PC-9 (cell line): ENCODE measurements around the gene PAF1. TPM values are rescaled to one million over a fixed set of nuclear protein-coding genes. Genes with fewer than 3 reads are reported as not detected.
"Not testable (repeated sequence)": the region's sequence is repeated elsewhere in the genome, so short reads cannot be mapped to it uniquely, and the experiment has no call there.

Source experiments
- BruUV-seq: library from RNA; stranded (reverse); fragments of 400-500 nt; replicated peaks from 2 replicates; lab custom pipeline; 2021; lab: Mats Ljungman, UMichigan
- CTCF ChIA-PET: fragments of 300-600 bp; sonication (Branson Sonifier 250); formaldehyde crosslinking; loops from one replicate; lab custom pipeline; 2022; ENCODE audit warnings: antibody characterized with exemption; lab: Charles Lee
- POLR2A ChIA-PET: fragments of 300-600 bp; sonication (Branson Sonifier 250); formaldehyde crosslinking; loops from one replicate; lab custom pipeline; 2022; ENCODE audit warnings: antibody characterized with exemption; ENCODE audit not compliant: unreplicated experiment; lab: Charles Lee
- DNase-seq, 2 experiments: peaks; one replicate each; pipeline versions ENCODE4 v3.0.0 to v3.0.0-alpha.2; 2015 to 2022; ENCODE audit warnings: mixed read lengths in 1 of 2
- H2AFZ ChIP-seq: fragments of 200-600 bp; sonication (generic); 2 replicates; pipeline ENCODE4 v1.8.1; 2017; ENCODE audit warnings: antibody characterized with exemption
- H3F3A ChIP-seq: fragments of 200-600 bp; sonication (generic); 2 replicates; pipeline ENCODE4 v1.8.1; 2017; ENCODE audit warnings: antibody characterized with exemption, mild to moderate bottlenecking, low read depth; ENCODE audit not compliant: insufficient read depth
- H3K27ac ChIP-seq: fragments of 200-600 bp; sonication (generic); 2 replicates; pipeline ENCODE4 v1.6.1; 2016; ENCODE audit warnings: mixed run types
- H3K27me3 ChIP-seq: fragments of 200-600 bp; sonication (generic); 2 replicates; pipeline ENCODE4 v1.6.1; 2016; ENCODE audit warnings: low read depth, mixed run types; ENCODE audit not compliant: insufficient read depth
- H3K36me3 ChIP-seq: fragments of 200-600 bp; sonication (generic); 2 replicates; pipeline ENCODE4 v1.6.1; 2016; ENCODE audit warnings: low read depth, mixed run types
- H3K4me1 ChIP-seq: fragments of 200-600 bp; sonication (generic); replicated peaks from 2 replicates; pipeline ENCODE4 v1.6.1; 2016; ENCODE audit warnings: mixed run types; ENCODE audit not compliant: insufficient read depth
- H3K4me2 ChIP-seq: fragments of 200-600 bp; sonication (generic); 2 replicates; pipeline ENCODE4 v1.6.1; 2017; ENCODE audit warnings: mixed run types
- H3K4me3 ChIP-seq: fragments of 200-600 bp; sonication (generic); 2 replicates; pipeline ENCODE4 v1.6.1; 2016; ENCODE audit warnings: mixed run types
- H3K79me2 ChIP-seq: fragments of 200-600 bp; sonication (generic); 2 replicates; pipeline ENCODE4 v1.6.1; 2017; ENCODE audit warnings: low read depth, mixed run types
- H3K9me2 ChIP-seq: fragments of 200-600 bp; sonication (generic); 2 replicates; pipeline ENCODE4 v1.8.1; 2017; ENCODE audit warnings: mild to moderate bottlenecking; ENCODE audit not compliant: insufficient read depth
- H3K9me3 ChIP-seq: fragments of 200-600 bp; sonication (generic); 2 replicates; pipeline ENCODE4 v1.8.1; 2016; ENCODE audit warnings: low read depth; ENCODE audit not compliant: insufficient read depth
- H4K20me1 ChIP-seq: fragments of 200-600 bp; sonication (generic); 2 replicates; pipeline ENCODE4 v1.8.1; 2017; ENCODE audit not compliant: insufficient read depth
- CTCF ChIP-seq: fragments of 200-600 bp; sonication (generic); conservative IDR thresholded peaks from 2 replicates; pipeline ENCODE4 v1.6.1; 2017; ENCODE audit warnings: mixed run types, antibody characterized with exemption, mild to moderate bottlenecking, moderate library complexity
- EZH2 ChIP-seq: fragments of 200-600 bp; sonication (generic); IDR thresholded peaks from 2 replicates; pipeline ENCODE4 v1.8.0; 2017; ENCODE audit warnings: antibody characterized with exemption, low read depth
- intact Hi-C: fragments of 100-400 bp; cut with micrococcal nuclease; formaldehyde crosslinking; loops from one replicate; pipeline ENCODE4 v1.10.0; 2022; ENCODE audit not compliant: unreplicated experiment
- total RNA-seq: library from RNA; stranded (reverse); gene quantifications from 2 replicates; pipeline ENCODE4 v1.2.3, GENCODE V29; 2021

PAF1 gene
- total RNA-seq, 1 experiment from 2014 or later, result 61.1 TPM

- Histone ChIP-seq H3K4me3 (no peak overlapping the region), H3K36me3 (0 out of 2 replicates have a peak, but pooled peaks cover 26% of the 10 kb centered on the region), H3K9me2 (no peaks in the 10 kb centered on the region), H4K20me1 (no peaks in the 10 kb centered on the region), H2AFZ (no peak overlapping the region), H3K9me3 (no peaks in the 10 kb centered on the region), H3K79me2 (no peaks in the 10 kb centered on the region), H3K4me2 (no peak overlapping the region), H3F3A (peaks cover 15% of the 10 kb centered on the region; the same call in 1 of the 2 replicates), H3K27ac (no peak overlapping the region), H3K4me1 (no peaks in the 10 kb centered on the region), H3K27me3 (no peaks in the 10 kb centered on the region)
- ChIA-PET CTCF (no interaction called here), POLR2A (interaction anchor here (0.5 kb wide), 1 partner anchor 100 kb away, joined by 3 read pairs; the partner anchor contains the start of gene TIMM50)
- TF ChIP-seq CTCF, result no peak
- BruUV-seq, result no TSS peak
- intact Hi-C loops, result no loop called here
- DNase-seq, result no peak
Observed at GRCh38 chr19:39380521-39381502, 10.1 kb downstream of the PAF1 start.

GRCh38 chr19:39379865-39380396 is 11.0 kb downstream of the PAF1 start:
- no peaks in the 10 kb centered on the region for H4K20me1 ChIP-seq
- no TSS peak for BruUV-seq
- H3K4me2 ChIP-seq, result no peak overlapping the region
- no peak overlapping the region for H3K27ac ChIP-seq
- no peaks in the 10 kb centered on the region for H3K79me2 ChIP-seq
- no peak overlapping the region for H2AFZ ChIP-seq
- H3K36me3 ChIP-seq, result 0 out of 2 replicates have a peak, but pooled peaks cover 26% of the 10 kb centered on the region
- TF ChIP-seq CTCF, result no peak
- TF ChIP-seq EZH2, result no peak
- H3K9me2 ChIP-seq, result no peaks in the 10 kb centered on the region
- no peaks in the 10 kb centered on the region for H3K4me1 ChIP-seq
- intact Hi-C loops, result no loop called here
- no peak overlapping the region for H3K4me3 ChIP-seq
- no peaks in the 10 kb centered on the region for H3K27me3 ChIP-seq
- no peaks in the 10 kb centered on the region for H3K9me3 ChIP-seq
- DNase-seq, result no peak
- ChIA-PET CTCF (no interaction called here), POLR2A (interaction anchor here (0.5 kb wide), 1 partner anchor 101 kb away, joined by 3 read pairs; the partner anchor contains the start of gene TIMM50)
- peaks cover 10% of the 10 kb centered on the region; the same call in 1 of the 2 replicates for H3F3A ChIP-seq

DNA sequence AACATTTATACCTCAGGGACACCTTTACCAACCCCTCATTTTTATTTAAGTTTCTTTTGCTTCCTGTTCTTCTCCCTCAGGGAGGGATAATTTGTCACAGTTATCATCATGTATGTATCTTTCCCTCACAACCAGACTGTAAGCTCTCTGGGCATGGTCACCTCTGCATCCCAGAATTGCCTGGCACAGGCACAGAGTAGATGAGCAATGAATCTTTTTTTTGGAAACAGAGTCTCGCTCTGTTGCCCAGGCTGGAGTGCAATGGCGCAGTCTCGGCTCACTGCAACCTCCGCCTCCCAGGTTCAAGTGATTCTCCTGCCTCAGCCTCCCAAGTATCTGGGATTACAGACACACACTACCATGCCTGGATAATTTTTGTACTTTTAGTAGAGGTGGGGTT is 11.5 kb downstream of the PAF1 start:
- DNase-seq, BruUV-seq, CTCF ChIA-PET, H3K79me2 ChIP-seq, H4K20me1 ChIP-seq, H3K9me3 ChIP-seq, H2AFZ ChIP-seq, H3F3A ChIP-seq, H3K4me1 ChIP-seq, H3K9me2 ChIP-seq, H3K4me2 ChIP-seq, H3K27me3 ChIP-seq, H3K27ac ChIP-seq, POLR2A ChIA-PET, intact Hi-C loops, H3K4me3 ChIP-seq: not testable (repeated sequence)
- 0 out of 2 replicates have a peak, but pooled peaks cover 26% of the 10 kb centered on the region for H3K36me3 ChIP-seq
